Skin of body (tissue), 2 donors: ENCODE measurements around the gene MAP3K8. TPM values are rescaled to one million over a fixed set of nuclear protein-coding genes. Genes with fewer than 3 reads are reported as not detected.
"Not testable (repeated sequence)": the region's sequence is repeated elsewhere in the genome, so short reads cannot be mapped to it uniquely, and the experiment has no call there.

Experiments used
- DNase-seq: peaks from one replicate; lab custom pipeline; 2025; lab: John Stamatoyannopoulos, UW
- total RNA-seq: library from RNA; depleted of rRNA; stranded (reverse); fragments of >200 nt; gene quantifications from one replicate; pipeline ENCODE4 v1.2.3, GENCODE V29; 2014

Gene MAP3K8
- total RNA-seq, 1 donor from 2014 or later: 25.5 TPM

DNA sequence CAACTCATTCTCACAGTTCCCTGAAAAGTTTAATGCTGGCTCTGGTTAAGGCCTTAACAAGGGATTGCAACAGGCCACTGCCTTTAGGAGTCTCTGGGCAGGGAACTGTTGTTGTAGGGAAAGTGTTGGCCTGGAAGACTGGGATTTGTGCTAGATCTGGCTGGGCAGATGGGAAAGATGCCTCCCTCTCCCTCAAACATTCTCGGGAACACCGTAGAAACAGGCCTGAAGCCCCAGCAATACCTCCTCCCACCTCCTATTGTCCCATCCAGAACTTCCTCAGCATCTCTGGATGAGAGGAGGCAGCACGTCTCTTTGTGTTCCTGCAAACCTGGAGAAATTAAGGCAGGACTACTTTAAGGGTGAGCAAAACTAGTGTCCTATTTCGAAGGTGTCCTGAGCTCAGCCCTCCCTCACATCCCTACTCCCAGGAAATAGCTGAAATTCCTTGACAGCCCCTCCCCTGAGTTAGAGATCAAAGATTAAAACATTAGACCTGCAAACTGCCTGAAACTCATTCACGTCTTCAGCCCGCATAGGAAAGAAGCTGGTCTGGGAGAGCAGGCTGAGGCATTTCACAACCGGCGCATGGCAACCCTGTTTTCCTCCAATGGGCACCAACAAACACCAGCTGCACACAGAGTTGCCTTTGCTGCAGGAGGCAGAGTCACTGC lies 10.9 kb upstream of the MAP3K8 start:
- DNase-seq: peak; percentile 15

DNA sequence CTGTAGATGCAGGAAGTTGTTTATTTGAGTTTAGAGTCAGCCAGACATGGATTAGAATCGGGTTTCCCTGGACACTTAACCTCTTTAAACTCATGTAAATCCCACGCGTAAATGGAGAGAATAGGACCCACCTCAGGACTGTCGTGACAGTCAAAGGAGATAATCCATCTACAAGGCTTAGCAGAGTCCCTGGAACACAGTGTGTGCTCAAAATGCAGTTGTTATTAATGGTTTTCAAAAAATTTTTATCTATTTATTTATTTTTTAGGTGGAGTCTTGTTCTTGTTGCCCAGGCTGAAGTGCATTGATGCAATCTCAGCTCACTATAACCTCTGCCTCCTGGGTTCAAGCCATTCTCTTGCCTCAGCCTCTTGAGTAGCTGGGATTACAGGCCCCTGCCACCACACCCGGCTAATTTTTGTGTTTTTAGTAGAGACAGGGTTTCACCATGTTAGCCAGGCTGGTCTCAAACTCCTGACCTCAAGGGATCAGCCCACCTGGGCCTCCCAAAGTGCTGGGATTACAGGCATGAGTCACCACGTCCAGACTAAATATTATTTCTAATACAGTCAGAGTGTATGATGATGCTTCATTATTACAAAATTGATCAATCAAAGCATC lies 10.2 kb upstream of the MAP3K8 start:
- not testable (repeated sequence) for DNase-seq

DNA sequence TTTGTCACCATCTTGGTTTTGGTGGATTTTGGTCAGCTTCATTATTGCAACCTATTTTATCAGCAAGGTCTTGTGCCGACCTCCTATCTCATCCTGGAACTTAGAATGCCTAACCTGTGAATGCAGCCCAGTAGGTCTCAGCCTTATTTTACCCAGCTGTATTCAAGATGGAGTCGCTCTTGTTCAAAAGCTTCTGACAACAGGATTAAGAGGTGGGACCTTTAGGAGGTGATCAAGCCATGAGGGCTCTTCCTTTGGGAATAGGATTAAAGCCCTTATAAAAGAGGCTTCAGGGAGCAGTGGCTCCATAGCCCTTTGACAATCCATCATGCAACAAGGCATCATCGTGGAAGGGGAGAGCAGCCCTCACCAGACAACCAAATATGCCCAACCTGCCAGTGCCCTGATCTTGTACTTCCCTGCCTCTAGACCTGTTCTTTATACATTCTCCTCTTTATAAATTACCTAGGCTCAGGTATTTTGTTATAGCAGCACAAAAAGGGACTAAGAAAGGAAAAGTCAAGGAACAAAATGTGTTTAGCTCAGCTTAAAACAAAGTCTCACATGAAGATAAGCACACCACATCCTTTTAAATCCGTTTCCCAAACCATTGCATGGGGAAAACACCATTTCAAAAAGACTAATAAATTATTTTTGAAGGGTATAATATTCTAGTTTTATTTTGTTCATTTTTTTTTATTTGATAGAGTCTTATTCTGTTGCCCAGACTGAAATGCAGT lies 8.5 kb upstream of the MAP3K8 start:
- DNase-seq: no peak

DNA sequence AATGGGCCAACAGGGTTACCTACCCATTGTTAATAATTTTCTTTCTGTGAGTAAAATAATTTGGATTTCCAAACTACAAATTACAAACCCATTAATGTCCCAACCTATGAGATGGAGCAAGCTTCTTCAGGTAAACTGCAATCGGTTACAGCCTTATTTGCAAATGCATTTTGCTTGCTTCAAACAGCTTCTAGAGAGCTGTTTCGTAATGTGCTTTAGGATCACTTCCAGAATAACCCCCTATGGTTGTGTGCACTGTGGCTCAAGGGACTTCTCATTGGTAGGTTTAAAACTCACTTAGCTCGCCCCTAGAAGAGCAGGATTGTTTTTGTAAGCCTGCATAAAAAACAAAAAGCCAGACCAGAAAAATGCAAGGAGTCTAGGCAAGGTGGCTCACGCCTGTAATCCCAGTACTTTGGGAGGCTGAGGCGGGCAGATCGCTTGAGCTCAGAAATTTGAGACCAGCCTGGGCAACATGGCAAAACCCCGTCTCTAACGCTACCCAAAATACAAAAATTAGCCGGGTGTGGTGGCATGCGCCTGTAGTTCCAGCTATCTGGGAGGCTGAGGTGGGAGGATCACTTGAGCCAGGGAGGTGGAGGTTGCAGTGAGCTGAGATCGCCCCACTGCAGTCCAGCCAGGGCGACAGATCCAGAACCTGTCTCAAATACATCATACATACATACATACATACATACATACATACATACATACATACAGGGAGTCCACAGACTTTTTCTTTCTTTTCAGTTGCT lies 3.3 kb upstream of the MAP3K8 start:
- DNase-seq: no peak

DNA sequence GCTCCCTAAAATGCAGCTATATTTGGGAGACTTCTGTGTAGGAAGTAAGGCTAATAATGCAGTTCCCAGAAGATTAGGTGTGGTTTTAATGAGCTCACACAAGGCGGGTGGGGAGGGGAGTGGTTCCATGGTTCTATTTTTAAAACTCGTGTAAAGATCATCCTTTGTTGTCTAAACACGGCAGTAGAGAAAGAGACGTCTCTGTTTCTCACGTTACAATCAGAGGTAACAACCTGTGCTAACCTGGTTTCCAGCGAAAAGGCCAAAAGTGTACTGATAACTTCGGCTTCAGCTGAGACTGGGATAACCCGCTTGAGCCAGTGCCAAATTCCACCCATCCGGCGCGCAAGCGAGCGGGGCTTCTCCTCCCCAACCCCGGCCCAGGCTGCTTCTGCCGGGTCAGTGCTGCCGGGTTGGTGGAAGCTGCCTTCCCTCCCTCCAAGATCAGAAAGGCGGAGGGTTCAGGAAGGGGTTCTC lies 2.5 kb upstream of the MAP3K8 start:
- peak; percentile 71 for DNase-seq

DNA sequence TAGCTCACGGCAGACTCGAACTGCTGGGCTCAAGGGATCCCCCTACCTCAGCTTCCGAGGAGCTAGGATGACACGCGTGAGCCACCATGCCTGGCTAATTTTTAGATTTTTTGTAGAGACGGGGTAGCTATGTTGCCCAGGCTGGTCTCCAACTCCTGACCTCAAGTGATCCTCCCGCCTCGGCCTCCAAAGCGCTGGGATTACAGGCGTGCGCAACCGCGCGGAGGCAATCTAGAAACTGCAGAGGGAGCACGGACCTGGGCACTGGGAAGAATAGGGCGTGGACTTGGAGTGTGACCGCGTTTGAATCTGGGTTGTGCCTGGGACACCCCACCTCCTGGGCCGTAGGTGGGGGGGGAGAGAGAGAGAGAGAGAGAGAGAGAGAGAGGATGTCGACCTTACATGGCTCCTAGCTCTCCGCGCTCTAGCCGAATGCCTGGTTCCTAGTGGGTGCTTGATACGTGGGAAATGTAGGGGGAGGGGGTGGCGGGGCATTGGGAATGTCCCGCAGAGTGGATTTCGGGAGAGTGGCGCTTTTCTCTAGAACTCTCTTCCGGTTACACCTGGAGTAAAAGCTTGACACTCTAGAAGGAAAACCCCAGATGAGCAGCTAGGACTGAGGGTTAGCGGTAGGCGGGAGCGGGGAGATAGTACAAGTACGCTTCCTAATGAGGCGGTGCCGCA lies 1.2 kb upstream of the MAP3K8 start:
- DNase-seq: peak; percentile 60

DNA sequence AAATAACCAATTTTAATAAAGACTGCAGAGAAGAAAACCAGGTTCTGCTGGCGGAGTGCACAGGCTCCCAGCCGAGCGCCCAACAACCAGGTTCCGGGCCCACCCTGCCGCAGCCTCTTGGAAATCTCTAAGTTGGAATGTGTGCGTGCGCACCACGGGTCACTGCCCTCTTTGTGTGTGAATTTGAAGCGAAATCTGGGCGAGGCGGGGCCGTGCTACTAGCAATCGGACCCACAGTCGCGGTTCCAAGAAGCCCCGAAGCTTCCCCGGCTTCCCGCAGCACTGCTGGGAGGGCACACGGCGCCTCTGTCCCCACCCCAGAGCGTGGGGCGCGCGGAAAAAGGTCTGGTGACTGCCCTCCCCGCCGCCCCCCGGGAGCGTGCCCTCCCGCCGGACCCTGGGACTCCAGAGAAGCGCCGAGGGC lies 666 bp upstream of the MAP3K8 start:
- DNase-seq: peak; percentile 60

DNA sequence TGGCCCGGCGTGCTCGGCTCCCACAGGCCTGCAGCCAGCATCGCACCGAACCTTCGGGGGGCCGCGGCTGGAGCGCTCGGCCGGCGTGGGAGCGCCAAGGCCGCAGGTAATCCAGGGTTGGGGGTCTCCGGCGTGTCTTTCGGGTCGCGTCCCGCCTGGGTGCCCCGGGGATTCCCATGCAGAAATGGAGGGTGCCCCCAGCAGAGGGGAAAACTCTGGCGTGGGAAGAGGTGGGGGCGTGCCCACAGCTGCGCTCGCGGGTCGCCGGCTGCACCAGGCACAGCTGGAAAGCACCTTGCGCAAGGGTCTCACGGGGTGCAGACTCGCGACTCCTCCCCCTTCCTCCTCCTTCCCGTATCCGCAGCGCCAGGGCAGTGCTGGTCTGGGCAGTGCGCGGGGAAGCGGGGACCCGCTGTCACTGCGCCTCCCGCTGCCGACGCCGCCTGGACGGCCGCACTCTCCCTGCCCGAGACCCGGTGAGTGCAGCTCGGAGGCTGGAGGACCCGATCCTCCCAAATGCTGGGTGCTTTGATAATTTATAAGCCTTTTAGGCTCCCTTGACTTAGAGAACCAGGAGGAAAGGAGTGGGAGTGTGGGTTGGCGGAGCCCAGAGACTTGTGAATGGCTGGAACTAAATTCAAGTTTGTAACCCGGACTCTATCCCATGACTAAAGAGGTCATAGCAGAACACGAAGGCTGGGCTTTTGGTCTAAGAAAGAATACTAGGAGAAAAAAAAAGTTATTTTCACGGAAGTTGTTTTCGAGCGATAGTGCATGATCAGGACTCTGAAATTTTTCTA lies 489 bp downstream of the MAP3K8 start:
- DNase-seq: peak; percentile 49

DNA sequence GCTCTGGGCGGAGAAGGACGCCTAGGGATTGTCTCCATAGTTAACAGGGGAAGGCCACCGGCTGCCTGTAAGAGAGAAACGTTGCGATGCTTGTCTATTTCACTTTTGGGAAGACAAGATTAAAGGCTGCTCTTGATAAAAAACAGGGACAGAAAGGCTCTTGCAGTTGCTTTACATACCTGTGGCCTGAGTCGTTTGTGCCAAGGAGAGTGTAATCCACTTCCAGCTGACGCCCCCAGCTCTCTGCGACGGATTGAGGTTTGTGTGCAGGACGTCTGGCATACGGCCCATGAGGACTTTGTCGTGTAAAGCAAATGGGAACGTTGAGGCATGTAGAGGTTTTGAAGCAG lies 1.1 kb downstream of the MAP3K8 start:
- no peak for DNase-seq

DNA sequence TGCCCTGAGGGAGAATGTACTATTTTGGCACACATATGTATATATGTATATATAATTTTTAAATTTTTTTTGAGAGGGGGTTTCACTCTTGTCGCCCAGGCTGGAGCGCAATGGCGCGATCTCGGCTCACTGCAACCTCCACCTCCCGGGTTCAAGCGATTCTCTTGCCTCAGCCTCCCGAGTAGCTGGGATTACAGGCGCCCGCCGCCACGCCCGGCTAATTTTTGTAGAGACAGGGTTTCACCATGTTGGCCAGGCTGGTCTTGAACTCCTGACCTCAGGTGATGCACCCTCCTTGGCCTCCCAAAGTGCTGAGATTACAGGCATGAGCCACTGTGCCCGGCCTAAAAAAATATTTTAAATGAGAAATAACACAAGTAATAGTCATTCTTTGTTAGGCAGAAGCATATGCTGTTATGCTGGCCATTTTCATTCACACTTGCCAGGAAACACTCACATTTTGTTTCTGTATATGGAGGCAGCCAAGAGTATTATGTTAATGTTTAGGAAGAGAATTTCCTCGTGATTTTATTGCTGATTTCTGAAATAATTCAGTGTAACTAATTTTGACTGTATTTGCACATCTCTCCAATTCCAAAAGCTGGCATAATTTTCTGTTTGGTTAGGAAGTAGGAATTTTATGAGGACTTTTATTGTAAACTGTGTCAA lies 1.6 kb downstream of the MAP3K8 start:
- DNase-seq: not testable (repeated sequence)

DNA sequence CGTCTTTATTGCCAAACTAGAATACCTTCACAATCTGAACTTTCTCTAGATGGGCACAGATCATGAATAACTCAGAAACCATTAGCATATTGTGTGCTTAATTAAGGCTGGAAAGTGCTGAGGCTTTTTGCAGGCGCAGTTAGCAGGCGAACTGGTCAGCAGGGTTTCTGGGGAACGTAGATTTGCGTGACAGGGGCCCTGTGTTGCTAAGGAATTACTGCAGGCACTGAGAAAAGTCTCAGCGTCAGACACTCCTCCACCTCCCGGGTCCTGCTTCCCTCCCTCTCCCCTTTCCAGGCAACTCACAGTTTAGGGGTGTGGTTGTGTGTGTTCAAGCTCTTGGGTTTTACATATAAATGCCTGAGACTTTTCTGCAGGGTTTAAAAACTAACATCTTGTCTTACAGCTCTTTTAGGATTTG lies 2.2 kb downstream of the MAP3K8 start:
- peak; percentile 30 for DNase-seq

DNA sequence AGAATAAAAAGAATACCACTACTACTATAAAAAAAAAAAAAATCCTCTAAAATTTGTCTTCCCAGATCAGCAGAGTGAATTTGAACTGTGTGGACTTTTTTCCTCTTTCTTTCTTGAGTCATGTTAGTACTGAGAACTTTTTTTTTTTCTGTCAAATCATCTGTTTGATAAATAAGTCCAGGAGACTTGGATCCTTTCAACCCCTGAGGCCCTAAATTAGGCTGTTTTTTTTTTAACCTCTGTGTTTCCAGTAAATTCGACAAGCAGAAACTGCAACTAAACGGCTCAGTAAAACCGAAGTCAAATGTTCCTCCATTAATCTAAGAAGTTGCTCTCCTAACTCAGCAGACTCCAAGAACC lies 2.7 kb downstream of the MAP3K8 start:
- DNase-seq: no peak

DNA sequence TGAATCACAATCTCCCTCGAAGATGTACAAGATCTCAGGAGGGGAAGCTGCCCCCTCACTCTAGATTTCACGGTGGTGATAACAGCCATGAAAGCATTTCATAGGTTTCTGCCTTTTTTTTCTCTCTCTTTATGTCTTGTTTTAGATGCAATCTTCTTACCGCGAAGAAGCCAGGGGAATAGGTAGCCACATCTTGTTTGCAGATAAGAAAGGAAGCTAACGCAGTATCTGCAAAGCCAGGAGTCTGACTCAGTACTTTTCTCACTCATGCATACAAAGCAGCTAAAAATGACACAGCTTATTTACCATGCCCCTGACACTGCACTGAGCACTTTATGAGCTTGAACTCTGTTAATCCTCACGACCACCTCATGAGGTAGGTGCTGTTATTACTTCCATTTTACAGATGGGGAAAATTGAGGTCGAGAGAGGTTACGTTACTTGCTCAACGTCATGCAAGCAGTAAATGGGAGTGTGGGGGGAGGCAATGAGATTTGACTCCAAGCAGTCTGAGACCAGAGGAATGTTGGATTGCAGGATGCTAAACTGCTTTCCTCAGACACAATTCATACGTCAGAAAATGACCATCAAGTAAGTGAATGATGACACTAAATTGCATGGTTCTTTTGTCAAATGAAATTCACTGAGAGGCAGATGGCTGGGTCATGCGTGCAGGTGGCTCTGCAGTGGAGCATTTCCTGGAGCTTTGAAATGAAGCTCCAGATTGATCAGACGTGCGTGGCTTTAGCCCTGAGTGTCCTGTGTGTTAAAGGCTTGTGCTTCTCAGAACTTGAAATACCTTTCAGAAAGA lies 3.3 kb downstream of the MAP3K8 start:
- DNase-seq: peak; percentile 29

DNA sequence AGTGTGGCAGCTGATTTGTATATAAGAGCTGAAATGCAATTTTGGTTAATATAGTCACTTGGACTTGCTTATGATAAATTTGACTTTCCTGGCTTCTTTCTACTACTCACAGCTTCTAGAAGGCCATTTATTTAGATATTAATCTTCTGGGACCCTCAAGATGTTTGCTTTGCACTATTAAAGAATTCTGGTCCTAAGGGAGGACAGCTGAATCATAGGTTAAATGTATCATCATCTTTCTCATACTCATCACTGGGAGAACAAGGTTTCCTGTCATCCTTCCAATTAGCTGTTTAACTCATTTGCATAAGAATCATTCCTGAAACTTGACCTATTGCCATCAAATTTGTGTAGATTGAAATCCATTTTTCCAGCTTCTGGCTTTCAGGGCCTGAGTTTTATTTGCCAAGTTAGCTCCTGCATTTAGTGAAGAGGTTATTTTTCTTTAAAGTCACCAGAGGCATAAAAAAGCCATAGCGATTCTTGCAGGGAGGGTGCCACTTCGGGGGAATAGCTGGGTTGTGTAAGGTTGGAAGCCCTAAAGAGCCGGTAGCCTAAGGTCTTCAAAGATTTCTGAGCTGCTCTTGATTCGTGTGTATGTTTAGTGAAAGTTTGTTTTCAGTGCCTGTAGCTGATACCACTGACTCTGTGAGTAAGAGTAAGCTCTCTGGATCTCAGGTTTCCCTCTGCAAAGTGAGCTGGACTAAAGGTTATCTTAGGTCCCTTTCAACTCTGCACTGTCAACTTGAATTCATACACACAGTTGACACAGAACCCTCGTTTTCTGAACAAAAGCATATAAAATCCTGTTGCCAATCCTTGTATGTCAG lies 4.3 kb downstream of the MAP3K8 start:
- peak; percentile 49 for DNase-seq

DNA sequence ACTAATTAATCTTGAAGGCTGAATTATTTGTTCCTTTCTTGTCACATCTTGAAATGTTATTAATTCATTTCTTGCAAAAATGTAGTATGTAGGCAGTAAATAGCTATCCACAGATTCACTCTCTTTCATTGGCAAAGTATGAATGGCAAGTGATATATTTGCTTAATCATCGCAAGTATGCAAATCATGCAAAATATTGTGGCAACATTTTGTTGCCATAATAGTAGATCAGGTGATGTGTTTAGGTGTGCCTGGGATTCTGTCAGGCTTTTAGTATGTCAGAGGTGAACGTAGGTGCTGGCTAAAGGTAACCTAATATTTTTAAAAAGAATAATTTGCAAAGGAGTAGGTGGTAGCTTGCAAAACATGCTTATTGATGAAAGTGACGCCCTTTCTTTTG lies 5.9 kb downstream of the MAP3K8 start:
- no peak for DNase-seq

DNA sequence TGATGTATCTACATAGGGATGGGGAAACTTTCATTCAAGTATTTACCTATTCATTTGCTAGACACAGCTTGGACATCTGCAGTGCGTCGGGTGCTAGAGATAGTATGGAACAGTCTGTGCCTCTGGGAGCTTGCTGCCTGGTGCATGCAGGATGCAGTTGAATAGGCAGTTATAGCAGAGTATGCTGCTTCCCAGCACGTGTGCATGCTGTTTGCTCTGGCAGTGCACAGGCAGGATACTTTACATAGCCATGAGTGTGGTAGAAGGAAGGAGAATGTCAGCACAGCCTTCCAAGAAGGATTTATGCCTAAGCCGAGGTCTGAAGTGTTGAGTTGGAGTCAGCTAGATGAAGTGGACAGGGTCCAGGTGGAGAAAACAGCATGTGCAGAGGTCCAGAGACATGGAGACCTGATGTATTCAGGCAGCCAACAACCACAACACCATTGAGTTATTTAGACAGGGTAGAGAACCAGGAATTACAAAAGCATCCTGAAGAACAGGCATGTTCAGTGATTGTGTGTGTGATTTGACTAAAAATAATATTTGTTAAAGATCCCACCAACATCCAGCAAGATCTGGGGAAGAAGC lies 8.1 kb downstream of the MAP3K8 start:
- no peak for DNase-seq

DNA sequence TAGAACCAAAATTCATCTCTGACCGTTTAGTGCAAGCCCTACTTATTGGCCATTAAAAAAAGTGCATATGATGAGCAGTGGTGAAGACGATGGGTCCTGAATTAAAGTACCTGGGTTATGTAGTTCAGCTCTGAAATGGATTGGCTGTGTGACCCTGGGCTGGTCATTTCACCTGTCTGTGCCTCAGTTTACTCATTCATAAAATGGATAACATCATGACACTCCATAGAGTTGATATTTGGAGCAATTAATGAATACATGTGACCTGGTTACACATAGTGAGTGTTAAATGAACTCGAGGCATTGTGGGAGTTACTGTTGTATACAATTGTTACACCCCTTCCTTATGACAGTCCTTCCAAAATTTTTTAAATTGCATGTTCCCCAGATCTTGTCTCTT lies 9.1 kb downstream of the MAP3K8 start:
- no peak for DNase-seq

DNA sequence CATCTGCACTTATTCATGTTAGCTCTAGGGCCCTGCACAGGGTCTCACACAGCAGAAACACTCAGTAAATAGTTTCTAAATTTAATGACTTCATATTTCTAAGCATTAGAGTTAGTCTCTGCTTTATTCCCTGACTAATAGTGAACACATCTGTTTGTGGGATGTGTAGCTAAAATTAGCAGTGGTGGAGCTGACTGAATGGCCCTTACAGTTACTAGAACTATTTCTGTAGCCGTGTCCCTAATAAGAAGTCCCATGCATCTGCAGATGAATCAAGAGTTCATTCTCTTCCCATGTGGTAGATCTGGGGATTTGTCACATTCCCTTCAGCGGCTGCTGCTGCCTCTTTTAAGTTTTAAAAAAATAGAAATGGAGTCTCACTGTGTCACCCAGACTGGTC lies 11.7 kb downstream of the MAP3K8 start:
- peak; percentile 85 for DNase-seq
